GM23338 (cell line): ENCODE data around the gene ALDOA.

Experiments used
- CREB1 ChIP-seq: fragments of 250-450 bp; sonication (Bioruptor Pico); IDR thresholded peaks from 2 replicates; pipeline ENCODE4 v1.5.0; 2020; ENCODE audit warnings: low read depth, mild to moderate bottlenecking, moderate library complexity
- EZH2 ChIP-seq: fragments of 200-600 bp; sonication (generic); IDR thresholded peaks from one replicate; pipeline ENCODE4 v1.8.0; 2017; ENCODE audit warnings: antibody characterized with exemption, mild to moderate bottlenecking, low read depth; ENCODE audit not compliant: unreplicated experiment
- EZH2phosphoT487 ChIP-seq: fragments of 200-600 bp; sonication (generic); IDR thresholded peaks from one replicate; pipeline ENCODE4 v1.8.1; 2018; ENCODE audit warnings: antibody characterized with exemption; ENCODE audit not compliant: unreplicated experiment
- JUNB ChIP-seq: IDR thresholded peaks from one replicate; pipeline ENCODE4 v1.6.1; 2016; ENCODE audit warnings: antibody characterized with exemption; ENCODE audit not compliant: unreplicated experiment
- NANOG ChIP-seq: IDR thresholded peaks from 2 replicates; pipeline ENCODE4 v1.6.1; 2016; ENCODE audit warnings: antibody characterized with exemption, borderline replicate concordance
- POLR2AphosphoS5 ChIP-seq: IDR thresholded peaks from 2 replicates; pipeline ENCODE4 v1.6.1; 2016; ENCODE audit warnings: antibody characterized with exemption, low read depth
- ZNF331 ChIP-seq: fragments of 250-450 bp; sonication (Bioruptor Pico); IDR thresholded peaks from 2 replicates; pipeline ENCODE4 v1.5.0; 2020; ENCODE audit warnings: low read depth, mild to moderate bottlenecking, moderate library complexity
- TF ChIP-seq, protein P1 (sequence below), 2 experiments: fragments of 200-600 bp in 1 of 2; sonication (generic) in 1 of 2; conservative IDR thresholded peaks; 2 replicates each; pipeline versions ENCODE4 v1.5.1 to v1.6.1; 2016 to 2017; ENCODE audit warnings: antibody characterized with exemption in 2 of 2, low read depth in 2 of 2, mild to moderate bottlenecking in 2 of 2, moderate library complexity in 1 of 2
- TF ChIP-seq, protein P2 (sequence below): IDR thresholded peaks from 2 replicates; pipeline ENCODE4 v1.6.1; 2016; ENCODE audit warnings: antibody characterized with exemption
- TF ChIP-seq, protein P3 (sequence below): IDR thresholded peaks from one replicate; pipeline ENCODE4 v1.6.1; 2018; ENCODE audit warnings: antibody characterized with exemption; ENCODE audit not compliant: unreplicated experiment

DNA sequence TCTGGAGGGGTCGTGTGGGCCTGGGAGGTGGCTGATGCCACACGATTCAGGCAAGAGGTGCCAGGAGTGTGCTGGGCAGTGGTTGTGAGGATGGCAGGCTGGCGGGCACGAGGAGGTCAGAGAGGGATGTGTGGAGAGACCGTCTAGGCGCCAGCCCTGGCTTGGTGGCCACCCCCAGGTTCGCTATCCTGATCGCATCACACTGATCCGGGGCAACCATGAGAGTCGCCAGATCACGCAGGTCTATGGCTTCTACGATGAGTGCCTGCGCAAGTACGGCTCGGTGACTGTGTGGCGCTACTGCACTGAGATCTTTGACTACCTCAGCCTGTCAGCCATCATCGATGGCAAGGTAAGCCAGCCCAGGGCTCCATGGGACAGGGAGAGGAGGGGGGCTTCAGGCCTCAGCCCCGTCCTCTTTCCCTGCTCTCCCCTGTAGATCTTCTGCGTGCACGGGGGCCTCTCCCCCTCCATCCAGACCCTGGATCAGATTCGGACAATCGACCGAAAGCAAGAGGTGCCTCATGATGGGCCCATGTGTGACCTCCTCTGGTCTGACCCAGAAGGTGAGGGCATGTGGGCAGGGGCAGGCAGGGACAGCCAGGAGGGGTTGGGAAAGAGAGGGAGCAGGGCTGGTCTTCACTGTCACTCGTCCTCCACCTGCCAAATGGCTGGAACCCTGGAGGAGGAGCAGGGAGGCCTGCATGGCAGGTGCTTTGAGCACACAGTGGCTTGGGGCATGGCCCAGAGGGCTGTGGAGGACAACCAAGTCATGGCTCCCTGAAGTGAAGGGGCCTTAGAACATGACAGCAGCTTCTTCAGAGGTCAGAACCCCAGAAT lies 17.9 kb downstream of the ALDOA start:
- TF ChIP-seq, protein P1, sequence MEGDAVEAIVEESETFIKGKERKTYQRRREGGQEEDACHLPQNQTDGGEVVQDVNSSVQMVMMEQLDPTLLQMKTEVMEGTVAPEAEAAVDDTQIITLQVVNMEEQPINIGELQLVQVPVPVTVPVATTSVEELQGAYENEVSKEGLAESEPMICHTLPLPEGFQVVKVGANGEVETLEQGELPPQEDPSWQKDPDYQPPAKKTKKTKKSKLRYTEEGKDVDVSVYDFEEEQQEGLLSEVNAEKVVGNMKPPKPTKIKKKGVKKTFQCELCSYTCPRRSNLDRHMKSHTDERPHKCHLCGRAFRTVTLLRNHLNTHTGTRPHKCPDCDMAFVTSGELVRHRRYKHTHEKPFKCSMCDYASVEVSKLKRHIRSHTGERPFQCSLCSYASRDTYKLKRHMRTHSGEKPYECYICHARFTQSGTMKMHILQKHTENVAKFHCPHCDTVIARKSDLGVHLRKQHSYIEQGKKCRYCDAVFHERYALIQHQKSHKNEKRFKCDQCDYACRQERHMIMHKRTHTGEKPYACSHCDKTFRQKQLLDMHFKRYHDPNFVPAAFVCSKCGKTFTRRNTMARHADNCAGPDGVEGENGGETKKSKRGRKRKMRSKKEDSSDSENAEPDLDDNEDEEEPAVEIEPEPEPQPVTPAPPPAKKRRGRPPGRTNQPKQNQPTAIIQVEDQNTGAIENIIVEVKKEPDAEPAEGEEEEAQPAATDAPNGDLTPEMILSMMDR (conservative IDR thresholded peaks at IDR 0.05; ENCODE audit: low read depth in 2 of 2): no peak
- no peak for TF ChIP-seq ZNF331 (CRISPR knock-in tag)
- TF ChIP-seq EZH2: no peak
- TF ChIP-seq POLR2AphosphoS5: no peak
- TF ChIP-seq EZH2phosphoT487: no peak
- TF ChIP-seq, protein P2, sequence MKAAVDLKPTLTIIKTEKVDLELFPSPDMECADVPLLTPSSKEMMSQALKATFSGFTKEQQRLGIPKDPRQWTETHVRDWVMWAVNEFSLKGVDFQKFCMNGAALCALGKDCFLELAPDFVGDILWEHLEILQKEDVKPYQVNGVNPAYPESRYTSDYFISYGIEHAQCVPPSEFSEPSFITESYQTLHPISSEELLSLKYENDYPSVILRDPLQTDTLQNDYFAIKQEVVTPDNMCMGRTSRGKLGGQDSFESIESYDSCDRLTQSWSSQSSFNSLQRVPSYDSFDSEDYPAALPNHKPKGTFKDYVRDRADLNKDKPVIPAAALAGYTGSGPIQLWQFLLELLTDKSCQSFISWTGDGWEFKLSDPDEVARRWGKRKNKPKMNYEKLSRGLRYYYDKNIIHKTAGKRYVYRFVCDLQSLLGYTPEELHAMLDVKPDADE: no peak
- TF ChIP-seq JUNB: no peak
- TF ChIP-seq, protein P3, sequence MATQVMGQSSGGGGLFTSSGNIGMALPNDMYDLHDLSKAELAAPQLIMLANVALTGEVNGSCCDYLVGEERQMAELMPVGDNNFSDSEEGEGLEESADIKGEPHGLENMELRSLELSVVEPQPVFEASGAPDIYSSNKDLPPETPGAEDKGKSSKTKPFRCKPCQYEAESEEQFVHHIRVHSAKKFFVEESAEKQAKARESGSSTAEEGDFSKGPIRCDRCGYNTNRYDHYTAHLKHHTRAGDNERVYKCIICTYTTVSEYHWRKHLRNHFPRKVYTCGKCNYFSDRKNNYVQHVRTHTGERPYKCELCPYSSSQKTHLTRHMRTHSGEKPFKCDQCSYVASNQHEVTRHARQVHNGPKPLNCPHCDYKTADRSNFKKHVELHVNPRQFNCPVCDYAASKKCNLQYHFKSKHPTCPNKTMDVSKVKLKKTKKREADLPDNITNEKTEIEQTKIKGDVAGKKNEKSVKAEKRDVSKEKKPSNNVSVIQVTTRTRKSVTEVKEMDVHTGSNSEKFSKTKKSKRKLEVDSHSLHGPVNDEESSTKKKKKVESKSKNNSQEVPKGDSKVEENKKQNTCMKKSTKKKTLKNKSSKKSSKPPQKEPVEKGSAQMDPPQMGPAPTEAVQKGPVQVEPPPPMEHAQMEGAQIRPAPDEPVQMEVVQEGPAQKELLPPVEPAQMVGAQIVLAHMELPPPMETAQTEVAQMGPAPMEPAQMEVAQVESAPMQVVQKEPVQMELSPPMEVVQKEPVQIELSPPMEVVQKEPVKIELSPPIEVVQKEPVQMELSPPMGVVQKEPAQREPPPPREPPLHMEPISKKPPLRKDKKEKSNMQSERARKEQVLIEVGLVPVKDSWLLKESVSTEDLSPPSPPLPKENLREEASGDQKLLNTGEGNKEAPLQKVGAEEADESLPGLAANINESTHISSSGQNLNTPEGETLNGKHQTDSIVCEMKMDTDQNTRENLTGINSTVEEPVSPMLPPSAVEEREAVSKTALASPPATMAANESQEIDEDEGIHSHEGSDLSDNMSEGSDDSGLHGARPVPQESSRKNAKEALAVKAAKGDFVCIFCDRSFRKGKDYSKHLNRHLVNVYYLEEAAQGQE: no peak
- no peak for TF ChIP-seq CREB1
- no peak for TF ChIP-seq NANOG
